ENCODE measurements around the gene TMEM151B. TPM values are rescaled to one million over a fixed set of nuclear protein-coding genes. Genes with fewer than 3 reads are reported as not detected.
"Not testable (repeated sequence)": the region's sequence is repeated elsewhere in the genome, so short reads cannot be mapped to it uniquely, and the experiment has no call there.

TMEM151B gene
- total RNA-seq, 1 donor from 2014 or later, result not detected

DNA sequence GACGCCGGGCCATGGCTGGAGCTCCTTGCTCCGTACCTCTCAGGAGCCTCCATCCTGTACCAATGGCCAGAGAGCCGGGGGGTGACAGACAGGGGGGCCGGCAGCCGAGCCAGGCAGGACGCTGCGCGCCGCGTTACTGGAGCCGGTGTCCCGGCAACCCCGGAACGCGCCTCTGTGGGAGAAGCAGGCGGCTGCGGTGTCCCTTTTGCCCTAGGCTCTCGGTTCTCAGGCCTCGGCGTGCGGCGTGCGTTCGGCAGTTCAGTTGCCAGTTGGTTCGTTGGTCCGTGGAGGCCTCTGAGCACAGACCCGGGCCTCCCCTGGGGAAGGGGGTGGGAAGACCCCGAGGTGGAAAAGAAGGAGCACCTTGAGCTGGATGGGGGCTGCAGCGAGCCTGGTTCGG, 72.2 kb downstream of the TMEM151B start, which contains the start of gene SPATS1:
Gene SPATS1, plus strand, starts transcription at position 162 of the 400 bp plus-strand sequence. CDS start 446 bp downstream, outside the sequence.
- no peaks in the 10 kb centered on the region for H3K4me1 Mint-ChIP-seq
- TF ChIP-seq, protein P1, sequence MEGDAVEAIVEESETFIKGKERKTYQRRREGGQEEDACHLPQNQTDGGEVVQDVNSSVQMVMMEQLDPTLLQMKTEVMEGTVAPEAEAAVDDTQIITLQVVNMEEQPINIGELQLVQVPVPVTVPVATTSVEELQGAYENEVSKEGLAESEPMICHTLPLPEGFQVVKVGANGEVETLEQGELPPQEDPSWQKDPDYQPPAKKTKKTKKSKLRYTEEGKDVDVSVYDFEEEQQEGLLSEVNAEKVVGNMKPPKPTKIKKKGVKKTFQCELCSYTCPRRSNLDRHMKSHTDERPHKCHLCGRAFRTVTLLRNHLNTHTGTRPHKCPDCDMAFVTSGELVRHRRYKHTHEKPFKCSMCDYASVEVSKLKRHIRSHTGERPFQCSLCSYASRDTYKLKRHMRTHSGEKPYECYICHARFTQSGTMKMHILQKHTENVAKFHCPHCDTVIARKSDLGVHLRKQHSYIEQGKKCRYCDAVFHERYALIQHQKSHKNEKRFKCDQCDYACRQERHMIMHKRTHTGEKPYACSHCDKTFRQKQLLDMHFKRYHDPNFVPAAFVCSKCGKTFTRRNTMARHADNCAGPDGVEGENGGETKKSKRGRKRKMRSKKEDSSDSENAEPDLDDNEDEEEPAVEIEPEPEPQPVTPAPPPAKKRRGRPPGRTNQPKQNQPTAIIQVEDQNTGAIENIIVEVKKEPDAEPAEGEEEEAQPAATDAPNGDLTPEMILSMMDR (IDR thresholded peaks at IDR 0.05), result no peak
- ChIA-PET POLR2A (no interaction called here), CTCF (interaction anchor here (1.2 kb wide), 1 partner anchor 191 kb away, joined by 3 read pairs; no protein-coding TSS in a partner anchor)
- no peak within 1 kb of the TSS for H3K4me3 Mint-ChIP-seq
- no peaks in the 10 kb centered on the region for H3K36me3 Mint-ChIP-seq (ENCODE audit: low read depth)
- H3K27me3 Mint-ChIP-seq, result peaks cover 45% of the 10 kb centered on the region
- H3K9me3 Mint-ChIP-seq, result no peaks in the 10 kb centered on the region
- intact Hi-C loops (cut with micrococcal nuclease), result no loop called here
- ATAC-seq (ENCODE audit: low read depth) (no peak), DNase-seq (no peak)
- no peak within 1 kb of the TSS for H3K27ac Mint-ChIP-seq

DNA sequence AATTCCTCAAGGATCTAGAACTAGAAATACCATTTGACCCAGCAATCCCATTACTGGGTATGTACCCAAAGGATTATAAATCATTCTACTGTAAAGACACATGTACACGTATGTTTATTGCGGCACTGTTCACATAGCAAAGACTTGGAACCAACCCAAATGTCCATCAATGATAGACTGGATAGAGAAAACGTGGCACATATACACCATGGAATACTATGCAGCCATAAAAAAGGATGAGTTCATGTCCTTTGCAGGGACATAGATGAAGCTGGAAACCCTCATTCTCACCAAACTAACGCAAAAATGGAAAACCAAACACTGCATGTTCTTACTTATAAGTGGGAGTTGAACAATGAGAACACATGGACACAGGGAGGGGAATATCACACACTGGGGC, 76.6 kb downstream of the TMEM151B start:
- H3K9me3 Mint-ChIP-seq; H3K27ac Mint-ChIP-seq; H3K36me3 Mint-ChIP-seq (ENCODE audit: low read depth); ATAC-seq (ENCODE audit: low read depth); intact Hi-C loops (cut with micrococcal nuclease); DNase-seq; H3K4me3 Mint-ChIP-seq; POLR2A ChIA-PET; H3K4me1 Mint-ChIP-seq: not testable (repeated sequence)
- CTCF ChIA-PET, result interaction anchor here (1.3 kb wide), 1 partner anchor 9 kb away, joined by 3 read pairs; no protein-coding TSS in a partner anchor
- peaks cover 36% of the 10 kb centered on the region for H3K27me3 Mint-ChIP-seq

DNA sequence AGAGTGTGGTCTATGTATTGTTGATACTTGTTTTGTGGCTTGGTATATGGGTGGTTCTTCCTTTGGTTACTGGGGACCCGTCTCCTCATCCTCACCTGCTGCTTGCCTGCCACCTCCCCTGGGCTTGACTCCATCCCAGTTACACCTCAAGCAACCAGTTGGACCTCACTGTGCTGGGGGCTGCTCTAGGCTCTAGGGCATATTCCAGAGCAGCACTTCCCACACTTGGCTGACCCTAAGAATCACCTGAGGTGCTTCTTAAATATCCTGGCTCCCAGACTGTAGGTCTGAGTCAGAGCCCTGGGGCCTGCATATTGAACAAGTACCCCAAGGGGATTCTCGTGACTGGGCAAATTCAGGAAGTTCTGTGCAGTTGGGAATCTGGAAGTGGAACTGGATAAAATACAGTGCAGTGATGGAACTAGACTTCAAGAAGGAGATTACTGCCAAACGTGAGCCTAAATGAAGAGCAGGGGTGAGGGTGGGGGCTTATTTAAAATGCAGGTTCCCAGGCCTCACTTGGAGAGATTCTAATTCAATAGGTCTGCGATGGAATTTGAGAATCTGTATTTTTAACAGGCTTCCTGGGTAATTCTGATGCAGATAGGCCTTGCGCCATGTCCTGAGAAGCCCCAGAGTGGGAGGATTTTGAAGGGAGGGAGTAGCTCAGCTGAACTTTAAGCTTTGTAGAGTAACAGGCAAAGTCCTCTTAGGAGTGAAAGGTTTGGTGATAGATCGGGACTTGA, 79.8 kb downstream of the TMEM151B start:
- no peaks in the 10 kb centered on the region for H3K4me1 Mint-ChIP-seq

DNA sequence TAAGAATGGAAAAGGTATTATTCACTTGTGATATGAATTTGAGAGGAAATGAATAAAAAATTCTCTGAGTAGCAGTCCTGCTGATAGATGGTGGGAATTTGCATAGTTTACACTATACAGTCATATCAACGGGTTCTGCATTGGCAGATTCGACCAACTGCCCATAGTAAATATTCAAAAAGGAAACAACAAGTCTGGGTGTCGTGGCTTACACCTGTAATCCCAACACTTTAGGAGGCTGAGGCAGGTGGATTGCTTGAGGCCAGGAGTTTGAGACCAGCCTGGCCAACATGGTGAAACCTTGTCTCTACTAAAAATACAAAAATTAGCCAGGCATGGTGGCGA, 80.4 kb downstream of the TMEM151B start:
- H3K4me3 Mint-ChIP-seq; intact Hi-C loops (cut with micrococcal nuclease); H3K4me1 Mint-ChIP-seq; H3K36me3 Mint-ChIP-seq (ENCODE audit: low read depth); CTCF ChIA-PET; H3K27me3 Mint-ChIP-seq; DNase-seq; ATAC-seq (ENCODE audit: low read depth); H3K9me3 Mint-ChIP-seq; H3K27ac Mint-ChIP-seq; POLR2A ChIA-PET: not testable (repeated sequence)

More for the DNA sequence above, 79.8 kb downstream of the TMEM151B start:
- Mint-ChIP-seq H3K4me3 (no peak overlapping the region), H3K27me3 (peaks cover 7% of the 10 kb centered on the region), H3K36me3 (ENCODE audit: low read depth) (no peaks in the 10 kb centered on the region), H3K27ac (no peak overlapping the region), H3K9me3 (no peaks in the 10 kb centered on the region)
- TF ChIP-seq, protein P1 (IDR thresholded peaks at IDR 0.05), result no peak
- DNase-seq (no peak), ATAC-seq (ENCODE audit: low read depth) (no peak)
- POLR2A ChIA-PET, result no interaction called here
- intact Hi-C loops (cut with micrococcal nuclease), result no loop called here
- CTCF ChIA-PET, result no interaction called here

DNA sequence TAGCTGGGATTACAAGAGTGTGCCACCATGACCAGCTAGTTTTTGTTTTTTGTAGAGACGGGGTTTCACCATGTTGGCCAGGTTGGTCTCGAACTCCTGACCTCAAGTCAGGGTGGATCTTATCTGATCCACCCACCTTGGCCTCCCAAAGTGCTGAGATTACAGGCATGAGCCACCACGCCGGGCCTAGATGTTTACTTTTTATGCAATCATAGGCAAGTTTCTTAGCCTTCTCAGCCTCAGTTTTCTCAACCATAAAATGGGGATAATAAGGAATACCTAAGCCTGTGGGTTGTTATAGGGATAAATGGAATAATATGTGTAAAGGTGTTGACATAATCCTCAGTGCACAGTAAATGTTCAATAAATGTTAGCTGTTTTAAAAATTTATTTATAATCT, 82.0 kb downstream of the TMEM151B start:
- Mint-ChIP-seq H3K36me3 (ENCODE audit: low read depth) (no peaks in the 10 kb centered on the region), H3K27me3 (peaks cover 8% of the 10 kb centered on the region), H3K9me3 (peaks cover 3% of the 10 kb centered on the region), H3K4me3 (no peak overlapping the region), H3K4me1 (no peaks in the 10 kb centered on the region), H3K27ac (no peak overlapping the region)
- TF ChIP-seq, protein P1 (IDR thresholded peaks at IDR 0.05), result no peak
- no peak for ATAC-seq (ENCODE audit: low read depth)
- ChIA-PET CTCF (no interaction called here), POLR2A (no interaction called here)
- intact Hi-C loops (cut with micrococcal nuclease), result no loop called here
- no peak for DNase-seq

DNA sequence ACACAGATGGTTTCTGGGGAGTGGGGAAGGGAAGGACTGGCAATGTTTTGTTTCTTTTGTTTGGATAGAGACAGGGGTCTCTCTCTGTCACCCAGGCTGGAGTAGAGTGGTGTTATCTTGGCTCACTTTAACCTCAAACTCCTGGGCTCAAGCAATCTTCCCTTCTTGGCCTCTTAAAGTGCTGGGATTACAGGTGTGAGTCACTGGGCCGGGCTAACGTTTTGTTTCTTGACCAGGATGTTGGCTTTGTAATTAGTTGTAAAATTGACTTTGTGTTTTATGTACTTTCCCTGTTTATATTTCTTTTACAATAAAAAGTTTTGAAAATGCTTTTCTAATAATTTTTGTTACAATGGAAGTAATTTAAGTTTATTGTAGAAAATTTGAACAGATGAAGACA, 83.1 kb downstream of the TMEM151B start:
- no peak overlapping the region for H3K4me3 Mint-ChIP-seq
- ChIA-PET POLR2A (no interaction called here), CTCF (no interaction called here)
- H3K9me3 Mint-ChIP-seq, result peaks cover 3% of the 10 kb centered on the region
- peaks cover 11% of the 10 kb centered on the region for H3K27me3 Mint-ChIP-seq
- H3K4me1 Mint-ChIP-seq, result no peaks in the 10 kb centered on the region
- no peak for DNase-seq
- no peak for ATAC-seq (ENCODE audit: low read depth)
- H3K36me3 Mint-ChIP-seq (ENCODE audit: low read depth), result no peaks in the 10 kb centered on the region
- TF ChIP-seq, protein P1 (IDR thresholded peaks at IDR 0.05), result no peak
- no peak overlapping the region for H3K27ac Mint-ChIP-seq
- intact Hi-C loops (cut with micrococcal nuclease), result no loop called here
